Ectodermal cell (in vitro differentiated cells): ENCODE measurements around the gene SLC35G3. TPM values are rescaled to one million over a fixed set of nuclear protein-coding genes. Genes with fewer than 3 reads are reported as not detected.
"Not testable (repeated sequence)": the region's sequence is repeated elsewhere in the genome, so short reads cannot be mapped to it uniquely, and the experiment has no call there.

ENCODE experiments used
- H3K27ac ChIP-seq: 2 replicates; pipeline ENCODE4 v1.7.0; 2013; ENCODE audit warnings: mild to moderate bottlenecking, low read depth, low read length; ENCODE audit not compliant: insufficient read depth, poor library complexity, severe bottlenecking
- H3K27me3 ChIP-seq: 2 replicates; pipeline ENCODE4 v1.7.0; 2013; ENCODE audit warnings: mild to moderate bottlenecking, low read length; ENCODE audit not compliant: insufficient read depth, control insufficient read depth, poor library complexity, severe bottlenecking
- H3K36me3 ChIP-seq: one replicate; pipeline ENCODE4 v1.7.0; 2013; ENCODE audit warnings: low read length; ENCODE audit not compliant: control insufficient read depth, insufficient read depth
- H3K4me1 ChIP-seq: one replicate; pipeline ENCODE4 v1.7.0; 2013; ENCODE audit warnings: low read length; ENCODE audit not compliant: control insufficient read depth, insufficient read depth
- H3K4me3 ChIP-seq: 2 replicates; pipeline ENCODE4 v1.7.0; 2013; ENCODE audit warnings: low read depth, low read length, control low read depth; ENCODE audit not compliant: insufficient read depth
- H3K9me3 ChIP-seq: 2 replicates; pipeline ENCODE4 v1.7.0; 2013; ENCODE audit warnings: mild to moderate bottlenecking, low read length, moderate library complexity; ENCODE audit not compliant: control insufficient read depth
- WGBS, 2 experiments: methylation state at CpG; one replicate each; pipeline ENCODE4 v1.1.7; 2013; ENCODE audit warnings: missing lambda C conversion rate in 2 of 2; 5-methylcytosine and 5-hydroxymethylcytosine counted together
- polyA plus RNA-seq, 4 experiments: library from polyadenylated mRNA; stranded (reverse); fragments of 50-300 nt; gene quantifications; one replicate each; pipeline ENCODE4 v1.2.3, GENCODE V29; 2013

Gene SLC35G3
- polyA plus RNA-seq (2013, experiment 1 of 4), result not detected
- polyA plus RNA-seq (2013, experiment 2 of 4), result not detected
- polyA plus RNA-seq (2013, experiment 3 of 4), result not detected
- not detected for polyA plus RNA-seq (2013, experiment 4 of 4)

DNA sequence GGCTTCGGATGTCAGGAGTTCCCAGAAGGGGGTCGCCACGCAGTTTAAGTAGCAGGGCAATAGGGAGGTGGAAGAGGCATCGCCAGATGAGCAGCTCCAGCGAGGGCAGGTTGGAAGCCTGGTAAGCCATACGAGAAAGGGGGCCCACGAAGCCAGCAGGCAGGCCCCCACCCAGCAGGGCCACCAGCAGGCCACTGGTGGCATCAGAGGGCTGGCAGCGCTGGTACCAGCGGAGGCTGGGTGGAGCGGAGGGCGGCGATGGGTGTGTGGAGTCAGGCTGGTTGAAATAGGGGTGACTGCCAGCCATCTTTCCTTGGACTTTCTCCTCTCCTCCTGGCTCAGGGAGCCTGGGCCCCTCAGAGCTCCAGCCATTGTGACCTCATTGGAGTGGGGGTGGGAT is at the start of gene SLC35G3:
Gene SLC35G3 (minus strand): TSS at position 393 of the 400 bp plus-strand sequence. CDS start 86 bp downstream, at position 307.
- not testable (repeated sequence) for H3K27me3 ChIP-seq, H3K27ac ChIP-seq, H3K36me3 ChIP-seq, H3K4me3 ChIP-seq, H3K9me3 ChIP-seq, H3K4me1 ChIP-seq
- WGBS, 2 experiments, result 95 to 96% methylated on average over 12 of the region's 12 CpGs

DNA sequence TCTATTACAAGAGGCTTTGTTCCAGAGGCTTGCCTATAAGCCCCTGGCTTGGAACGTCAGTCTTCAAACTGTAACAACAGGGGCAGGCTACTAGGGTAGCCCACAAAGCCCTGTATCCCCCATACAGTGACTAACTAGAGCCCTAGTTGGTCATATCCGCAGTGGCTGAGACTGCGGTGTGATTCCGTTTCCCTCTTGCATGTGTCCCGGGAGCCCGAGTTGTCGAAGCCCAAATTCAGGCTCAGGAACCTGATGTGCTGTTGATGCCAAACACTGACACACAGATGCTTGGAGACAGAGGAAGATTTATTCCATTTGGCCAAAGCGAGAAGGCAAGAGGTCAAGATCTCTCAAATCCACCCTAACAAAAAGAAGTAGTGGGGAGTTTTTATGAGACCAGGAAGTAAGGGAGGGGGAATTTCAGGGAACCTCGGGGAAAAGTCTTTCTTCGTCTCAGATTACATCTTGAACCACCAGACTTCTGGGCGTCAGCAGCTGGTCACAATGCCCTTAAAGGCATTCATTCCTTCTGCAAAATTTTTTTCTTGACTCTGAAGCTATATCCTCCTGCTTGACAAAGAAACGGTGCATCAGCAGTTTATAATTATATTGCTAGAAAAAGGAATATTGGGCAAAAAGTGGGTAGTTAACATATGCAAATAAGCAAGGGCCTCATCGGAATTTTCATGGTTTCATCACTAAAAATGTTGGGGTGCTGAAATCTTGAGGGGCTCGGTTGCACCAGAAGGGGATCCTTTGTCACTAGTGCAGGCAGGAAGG is 49.6 kb upstream of the SLC35G3 start:
- Histone ChIP-seq H3K27me3 (peaks cover 6% of the 10 kb centered on the region), H3K36me3 (no peaks in the 10 kb centered on the region), H3K4me3 (peak overlapping the region; percentile 68), H3K9me3 (no peaks in the 10 kb centered on the region), H3K27ac (no peak overlapping the region), H3K4me1 (peaks cover 11% of the 10 kb centered on the region)
- 16 to 19% methylated on average over 13 to 14 of the region's 14 CpGs for WGBS, 2 experiments

DNA sequence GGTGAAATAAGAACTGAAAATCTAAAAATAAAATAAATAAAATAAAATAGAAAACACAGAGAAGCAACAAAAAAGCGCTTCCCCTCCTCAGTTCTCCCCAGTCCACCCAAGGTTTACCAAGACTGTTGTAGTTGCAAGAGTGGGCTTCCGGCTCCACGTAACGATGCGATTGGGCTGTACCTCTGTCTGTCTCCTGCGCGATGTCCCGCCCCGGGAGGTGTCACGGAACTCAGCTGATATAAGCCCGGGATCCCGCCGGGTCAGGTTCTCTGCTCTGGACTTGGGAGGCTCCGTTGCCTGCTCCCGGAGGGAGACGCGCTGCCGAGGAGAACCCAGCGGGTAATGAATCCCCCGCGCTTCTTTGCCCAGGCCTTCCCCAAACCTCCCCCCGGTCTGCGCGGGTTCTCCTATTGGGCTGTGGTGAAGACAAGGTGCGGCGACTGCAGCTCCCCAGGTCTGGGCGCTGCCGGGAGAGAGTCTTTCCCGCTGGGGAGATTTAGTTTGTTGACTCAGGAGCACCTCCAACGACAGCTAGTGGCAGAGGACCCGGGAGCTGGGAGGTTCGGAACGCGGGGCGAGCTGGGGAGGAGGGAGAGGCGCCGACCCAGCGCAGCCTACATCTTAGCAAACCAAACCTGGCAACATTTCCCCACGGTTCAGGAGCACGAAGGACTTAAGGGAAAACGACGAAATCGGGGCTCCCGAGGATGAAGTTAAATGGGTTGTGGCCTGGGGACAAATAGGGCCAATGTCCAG is 48.8 kb upstream of the SLC35G3 start, which contains the start of gene SLFN5:
Gene SLFN5 (plus strand): TSS at position 268 of the 756 bp plus-strand sequence. CDS start 15,619 bp downstream, outside the sequence.
- Histone ChIP-seq H3K27ac (no peak within 1 kb of the TSS), H3K4me3 (peak within 1 kb of the TSS; percentile 68), H3K4me1 (peaks cover 11% of the 10 kb centered on the region), H3K27me3 (peaks cover 6% of the 10 kb centered on the region), H3K9me3 (no peaks in the 10 kb centered on the region), H3K36me3 (no peaks in the 10 kb centered on the region)
- 1% methylated on average over 44 of the region's 44 CpGs for WGBS, 2 experiments

DNA sequence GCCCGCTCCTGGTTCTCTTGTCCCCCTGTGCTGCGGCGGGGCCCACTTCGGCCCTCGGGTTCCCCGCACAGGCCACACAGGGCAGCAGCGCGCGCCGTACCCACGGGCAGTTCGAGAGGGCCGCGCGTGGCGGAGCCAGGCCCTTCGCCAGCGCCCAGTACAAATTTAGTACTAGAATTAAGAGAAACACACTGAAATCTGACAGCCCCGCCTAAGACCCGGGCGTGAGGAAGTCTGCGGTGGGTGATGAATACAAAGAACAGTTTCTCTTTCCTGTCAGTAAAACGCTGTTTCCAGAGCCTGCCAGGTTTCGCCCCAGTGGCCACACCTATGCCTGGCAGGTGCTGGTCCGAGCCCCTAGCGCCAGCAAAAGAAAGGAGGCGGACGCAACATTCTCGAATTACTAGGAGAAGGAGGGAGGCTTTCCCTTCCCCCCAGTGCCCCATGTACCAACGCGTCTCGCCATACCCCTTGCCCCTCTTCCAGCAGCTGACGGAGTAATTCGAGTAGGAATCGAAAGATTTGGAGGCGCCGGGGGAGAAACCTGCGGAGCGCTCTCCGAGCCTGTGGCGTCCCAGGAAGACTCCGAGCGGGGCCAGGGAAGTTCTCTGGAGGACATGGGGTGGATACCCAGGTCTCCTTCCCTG is 48.1 kb upstream of the SLC35G3 start:
- Histone ChIP-seq H3K36me3 (no peaks in the 10 kb centered on the region), H3K27ac (no peak overlapping the region), H3K4me1 (peaks cover 11% of the 10 kb centered on the region), H3K9me3 (no peaks in the 10 kb centered on the region), H3K27me3 (peaks cover 6% of the 10 kb centered on the region), H3K4me3 (peak overlapping the region; percentile 68)
- 8 to 9% methylated on average over 40 to 43 of the region's 43 CpGs for WGBS, 2 experiments

DNA sequence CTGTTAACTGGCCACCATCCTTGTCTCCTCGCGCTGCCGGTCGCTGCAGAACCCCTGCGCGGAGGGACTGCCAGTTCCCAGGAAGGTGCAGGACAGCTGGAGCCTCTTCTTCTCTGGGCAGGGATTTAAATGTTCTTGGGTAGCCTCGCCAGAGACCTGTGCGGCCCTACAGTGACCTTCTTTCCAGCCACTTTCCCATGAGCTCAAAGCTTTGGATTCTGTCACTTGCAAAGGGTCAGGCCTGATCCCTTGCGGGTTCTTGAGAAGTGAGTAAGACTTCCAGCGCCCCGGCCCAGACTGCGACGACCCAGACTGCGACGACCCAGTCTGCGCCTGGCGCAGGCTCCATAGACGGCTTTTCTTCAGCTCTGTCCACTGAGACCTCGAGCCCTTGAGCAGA is 47.3 kb upstream of the SLC35G3 start:
- Histone ChIP-seq H3K27me3 (peaks cover 10% of the 10 kb centered on the region), H3K36me3 (no peaks in the 10 kb centered on the region), H3K9me3 (no peaks in the 10 kb centered on the region), H3K4me1 (peaks cover 11% of the 10 kb centered on the region), H3K4me3 (peak overlapping the region; percentile 68), H3K27ac (no peak overlapping the region)
- WGBS, 2 experiments, result 89 to 90% methylated on average over 19 of the region's 19 CpGs

DNA sequence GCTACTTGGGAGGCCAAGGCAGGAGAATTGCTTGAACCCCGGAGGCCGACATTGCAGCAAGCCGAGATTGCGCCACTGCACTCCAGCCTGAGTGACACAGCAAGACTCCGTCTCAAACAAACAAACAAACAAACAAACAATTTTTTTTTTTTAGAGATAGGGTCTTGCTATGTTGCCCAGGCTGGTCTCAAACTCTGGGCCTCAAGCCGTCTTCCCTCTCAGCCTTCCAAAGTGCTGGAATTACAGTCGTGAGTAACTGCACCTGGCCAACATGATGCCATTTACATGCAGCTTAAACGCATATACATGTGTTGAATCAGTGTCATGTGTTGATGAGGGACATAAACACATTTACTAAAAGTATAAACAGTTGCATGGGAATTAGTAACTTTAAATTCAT is 46.7 kb upstream of the SLC35G3 start:
- no peaks in the 10 kb centered on the region for H3K36me3 ChIP-seq
- no peak overlapping the region for H3K27ac ChIP-seq
- no peaks in the 10 kb centered on the region for H3K9me3 ChIP-seq
- H3K4me1 ChIP-seq, result peaks cover 11% of the 10 kb centered on the region
- H3K4me3 ChIP-seq, result no peak overlapping the region
- H3K27me3 ChIP-seq, result peaks cover 10% of the 10 kb centered on the region
- 95 to 98% methylated on average over 8 of the region's 8 CpGs for WGBS, 2 experiments

DNA sequence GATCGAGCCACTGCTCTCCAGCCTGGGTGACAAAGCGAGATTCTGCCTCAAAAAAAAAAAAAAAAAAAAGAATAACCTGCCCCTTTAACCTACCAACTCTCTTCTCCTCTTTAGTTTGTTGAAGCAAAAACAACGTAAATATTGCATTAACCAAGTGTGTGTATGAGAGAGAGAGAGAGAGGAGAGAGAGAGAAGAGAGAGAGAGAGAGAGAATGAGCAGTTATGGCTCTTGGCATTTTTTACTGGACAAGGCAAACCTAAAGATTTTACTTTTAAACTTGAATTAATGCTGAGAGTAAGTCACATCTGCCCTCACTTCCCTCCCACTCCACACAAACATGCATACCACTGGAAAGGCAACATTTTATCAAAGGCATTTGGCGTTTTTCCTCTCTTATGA is 45.6 kb upstream of the SLC35G3 start:
- WGBS, 2 experiments, result 78 to 80% methylated on average over 4 of the region's 4 CpGs
- Histone ChIP-seq H3K27me3 (peaks cover 10% of the 10 kb centered on the region), H3K4me3 (no peak overlapping the region), H3K4me1 (peaks cover 11% of the 10 kb centered on the region), H3K36me3 (no peaks in the 10 kb centered on the region), H3K27ac (no peak overlapping the region), H3K9me3 (no peaks in the 10 kb centered on the region)

DNA sequence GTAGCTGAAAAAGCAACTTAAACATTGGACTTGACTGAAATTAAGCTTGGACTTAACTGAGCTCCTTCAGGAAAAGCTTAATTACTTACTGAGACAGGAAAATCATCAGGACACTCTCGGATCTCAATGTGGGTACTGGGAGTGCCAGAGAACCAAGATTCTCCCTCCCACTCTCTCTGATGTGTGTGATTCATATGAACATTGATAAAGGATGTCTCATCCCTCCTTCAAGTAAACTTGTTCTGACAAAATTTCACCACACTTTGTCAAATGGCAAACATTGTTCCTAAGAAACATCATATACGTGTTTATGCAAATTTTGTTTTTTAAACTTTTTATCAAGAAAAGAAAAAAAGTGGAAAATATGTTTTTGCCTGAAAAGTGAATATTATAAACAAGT is 44.6 kb upstream of the SLC35G3 start:
- Histone ChIP-seq H3K9me3 (no peaks in the 10 kb centered on the region), H3K4me3 (no peak overlapping the region), H3K4me1 (peaks cover 3% of the 10 kb centered on the region), H3K27ac (no peak overlapping the region), H3K36me3 (no peaks in the 10 kb centered on the region), H3K27me3 (peaks cover 10% of the 10 kb centered on the region)
- WGBS, 2 experiments, result 97 to 100% methylated on average over 2 of the region's 2 CpGs

DNA sequence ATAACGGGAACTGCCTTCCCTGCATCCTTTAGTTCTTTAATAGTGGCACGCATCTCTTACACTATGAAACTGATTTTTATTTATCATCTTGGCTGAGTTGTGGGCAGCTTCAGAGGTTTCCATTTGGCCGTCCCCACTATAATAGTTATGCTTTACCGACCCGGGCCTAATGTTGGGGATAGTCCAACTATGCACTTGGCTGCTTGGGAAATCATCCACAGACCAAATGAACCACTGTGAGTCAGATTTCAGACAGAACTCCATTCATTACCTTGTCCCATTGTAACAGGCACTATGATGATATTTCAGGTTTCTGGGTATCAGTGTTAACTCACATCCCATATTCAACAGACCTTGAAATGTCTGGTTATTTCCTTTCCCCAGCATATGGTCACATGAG is 42.6 kb upstream of the SLC35G3 start:
- H3K9me3 ChIP-seq, result no peaks in the 10 kb centered on the region
- H3K27ac ChIP-seq, result no peak overlapping the region
- H3K36me3 ChIP-seq, result no peaks in the 10 kb centered on the region
- WGBS, 2 experiments, result 93 to 94% methylated on average over 5 of the region's 5 CpGs
- no peak overlapping the region for H3K4me3 ChIP-seq
- H3K27me3 ChIP-seq, result peaks cover 7% of the 10 kb centered on the region
- no peaks in the 10 kb centered on the region for H3K4me1 ChIP-seq

DNA sequence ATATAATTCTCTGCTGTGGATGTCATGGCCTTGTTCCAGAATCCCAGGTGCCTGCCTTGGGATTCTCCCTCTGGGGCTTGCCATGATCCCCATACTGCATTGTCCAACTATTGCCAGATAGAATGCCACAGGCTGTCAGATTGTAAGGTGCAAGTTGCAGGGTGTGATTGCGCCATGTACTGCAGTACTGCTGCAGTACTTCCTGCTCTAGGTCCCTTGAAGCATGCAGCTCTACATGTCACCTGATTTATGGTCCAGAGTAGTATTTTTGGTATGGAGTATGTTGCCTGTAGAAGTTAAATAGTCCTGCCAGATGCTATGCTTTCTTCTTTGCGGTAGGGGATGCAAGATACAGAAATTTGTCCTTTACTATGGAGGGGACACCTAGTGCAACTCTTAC is 41.7 kb upstream of the SLC35G3 start:
- 94 to 96% methylated on average over 2 of the region's 2 CpGs for WGBS, 2 experiments
- H3K27ac ChIP-seq, result no peak overlapping the region
- H3K27me3 ChIP-seq, result peaks cover 4% of the 10 kb centered on the region
- H3K4me3 ChIP-seq, result no peak overlapping the region
- no peaks in the 10 kb centered on the region for H3K4me1 ChIP-seq
- no peaks in the 10 kb centered on the region for H3K9me3 ChIP-seq
- no peaks in the 10 kb centered on the region for H3K36me3 ChIP-seq
